ENCODE results near the gene S100A7.

S100A7 gene

DNA sequence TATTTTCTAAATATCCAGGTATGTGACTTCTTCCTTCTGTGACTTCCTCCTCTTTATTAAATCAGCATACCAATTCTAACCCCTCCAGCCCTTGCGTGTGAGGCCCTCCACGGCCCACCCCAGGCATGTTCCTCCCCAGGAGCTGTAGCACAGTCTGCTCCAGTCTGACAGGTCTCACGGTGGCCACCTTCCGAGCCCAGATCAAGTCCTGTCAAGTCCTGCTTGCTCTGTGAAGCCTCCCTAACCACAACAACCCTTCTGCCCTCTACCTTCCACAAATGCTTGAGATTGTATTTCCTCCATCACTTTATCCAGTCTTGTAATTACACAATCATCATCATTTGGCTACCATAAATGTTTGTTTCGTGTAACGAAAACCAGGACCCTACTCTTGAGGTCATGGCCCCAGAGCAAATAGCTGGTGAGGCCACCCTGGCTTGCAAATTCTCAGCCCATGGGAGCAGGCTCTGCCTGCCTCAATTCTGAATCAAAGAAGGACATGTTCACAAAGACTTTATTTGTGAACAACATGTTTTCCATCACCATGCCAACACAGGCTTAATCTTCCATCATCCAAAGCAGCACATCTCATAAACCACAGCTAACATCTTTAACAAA lies 33.0 kb upstream of the S100A7 start:
- no peaks in the 10 kb centered on the region for H3K36me3 ChIP-seq (ENCODE audit: insufficient read depth, low read length)
- no peak overlapping the region for H3K27ac ChIP-seq (ENCODE audit: low read depth, low read length)
- no peaks in the 10 kb centered on the region for H3K9me3 ChIP-seq (ENCODE audit: low read length)
- H3K9ac ChIP-seq (ENCODE audit: low read length), result no peak overlapping the region
- H3K4me1 ChIP-seq (ENCODE audit: insufficient read depth, low read length), result peaks cover 35% of the 10 kb centered on the region
- H3K27me3 ChIP-seq (ENCODE audit: control insufficient read depth in 1 of 2, insufficient read depth in 2 of 2, low read length in 2 of 2), result no peaks in the 10 kb centered on the region
- no peak overlapping the region for H3K4me3 ChIP-seq (ENCODE audit: low read depth in 1 of 2, low read length in 2 of 2)

DNA sequence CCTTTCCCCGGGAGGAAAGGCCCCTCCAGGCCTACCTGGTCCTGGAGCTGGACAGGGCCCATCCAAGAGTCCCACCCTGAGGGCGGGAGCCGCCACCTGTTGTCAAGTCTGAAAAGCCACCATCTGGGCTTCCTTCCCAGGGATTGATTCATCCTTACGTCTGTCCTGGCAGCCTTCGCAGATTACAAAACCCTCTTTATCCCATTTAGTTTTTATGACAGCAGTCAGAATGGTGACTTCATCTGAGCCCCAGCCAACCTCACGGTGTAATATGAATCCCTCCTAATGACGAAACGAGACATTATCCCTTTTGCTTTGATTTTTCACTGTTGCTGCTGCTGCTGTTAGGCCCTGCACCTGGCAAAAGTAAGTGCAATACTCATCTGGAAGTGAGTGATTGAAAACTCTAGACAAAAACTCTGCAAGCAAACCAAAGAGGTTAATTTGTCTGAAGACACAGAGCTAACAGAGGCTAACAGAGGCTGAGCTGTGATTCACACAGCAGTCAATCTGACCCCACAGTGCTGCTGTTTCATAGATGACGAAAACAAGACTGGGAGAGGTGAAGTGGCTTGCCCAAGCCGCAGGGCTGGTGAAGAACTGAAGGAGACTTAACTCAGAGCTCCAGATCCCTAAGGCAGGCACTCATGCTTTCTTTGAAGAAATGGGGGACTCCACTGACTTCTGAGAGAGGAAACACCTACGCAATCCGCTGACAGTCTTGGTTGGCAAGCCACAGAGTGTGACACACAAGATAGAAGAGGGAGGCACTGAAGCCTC lies 30.0 kb upstream of the S100A7 start:
- no peaks in the 10 kb centered on the region for H3K27me3 ChIP-seq (ENCODE audit: control insufficient read depth in 1 of 2, insufficient read depth in 2 of 2, low read length in 2 of 2)
- H3K4me1 ChIP-seq (ENCODE audit: insufficient read depth, low read length), result peaks cover 39% of the 10 kb centered on the region
- no peaks in the 10 kb centered on the region for H3K36me3 ChIP-seq (ENCODE audit: insufficient read depth, low read length)
- no peaks in the 10 kb centered on the region for H3K9me3 ChIP-seq (ENCODE audit: low read length)
- H3K9ac ChIP-seq (ENCODE audit: low read length), result no peak overlapping the region
- H3K4me3 ChIP-seq (ENCODE audit: low read depth in 1 of 2, low read length in 2 of 2), result no peak overlapping the region
- peak overlapping the region; percentile 34 for H3K27ac ChIP-seq (ENCODE audit: low read depth, low read length)

DNA sequence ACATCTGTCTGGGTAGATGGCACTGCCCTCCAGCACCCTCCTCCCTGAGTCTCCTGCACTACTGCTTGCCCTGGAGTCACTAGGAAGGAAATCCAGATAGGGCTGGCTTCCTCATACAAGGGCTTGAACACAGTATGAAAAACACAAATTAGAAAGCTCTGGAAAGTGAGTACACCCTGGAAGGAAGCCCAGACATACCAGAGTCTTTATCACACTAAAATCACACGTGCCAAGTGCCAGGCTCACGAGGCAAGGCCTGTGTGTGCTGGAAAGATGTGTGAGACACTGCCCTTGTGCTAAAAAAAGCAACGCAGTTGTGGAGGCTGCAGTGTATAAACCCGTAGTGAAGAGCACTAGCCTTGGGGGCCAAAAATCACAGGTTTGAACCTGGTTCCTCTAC lies 28.3 kb upstream of the S100A7 start:
- Histone ChIP-seq H3K4me1 (ENCODE audit: insufficient read depth, low read length) (peaks cover 29% of the 10 kb centered on the region), H3K9ac (ENCODE audit: low read length) (no peak overlapping the region), H3K4me3 (ENCODE audit: low read depth in 1 of 2, low read length in 2 of 2) (no peak overlapping the region), H3K36me3 (ENCODE audit: insufficient read depth, low read length) (no peaks in the 10 kb centered on the region), H3K27me3 (ENCODE audit: control insufficient read depth in 1 of 2, insufficient read depth in 2 of 2, low read length in 2 of 2) (no peaks in the 10 kb centered on the region), H3K27ac (ENCODE audit: low read depth, low read length) (no peak overlapping the region), H3K9me3 (ENCODE audit: low read length) (no peaks in the 10 kb centered on the region)

DNA sequence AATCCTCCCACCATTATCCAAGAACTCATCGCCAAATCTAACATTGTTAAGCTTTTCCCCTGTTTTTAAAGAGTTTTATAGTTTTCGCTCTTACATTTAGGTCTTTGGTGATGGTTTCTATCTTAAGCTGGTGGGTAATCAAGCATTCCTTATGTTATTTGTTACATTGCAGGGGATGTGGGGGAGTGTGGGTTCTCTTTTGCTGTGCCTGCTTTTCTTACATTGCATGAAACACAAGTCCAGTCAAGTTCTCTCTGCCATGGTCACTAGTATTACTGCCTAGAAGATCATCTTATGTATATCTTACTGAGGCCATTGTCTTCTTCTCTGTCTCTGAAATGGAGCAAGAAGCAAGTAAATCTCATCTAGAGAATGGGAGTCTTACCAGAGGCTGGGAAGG lies 27.3 kb upstream of the S100A7 start:
- no peaks in the 10 kb centered on the region for H3K36me3 ChIP-seq (ENCODE audit: insufficient read depth, low read length)
- no peak overlapping the region for H3K4me3 ChIP-seq (ENCODE audit: low read depth in 1 of 2, low read length in 2 of 2)
- no peaks in the 10 kb centered on the region for H3K27me3 ChIP-seq (ENCODE audit: control insufficient read depth in 1 of 2, insufficient read depth in 2 of 2, low read length in 2 of 2)
- no peak overlapping the region for H3K27ac ChIP-seq (ENCODE audit: low read depth, low read length)
- no peaks in the 10 kb centered on the region for H3K9me3 ChIP-seq (ENCODE audit: low read length)
- peaks cover 24% of the 10 kb centered on the region for H3K4me1 ChIP-seq (ENCODE audit: insufficient read depth, low read length)
- H3K9ac ChIP-seq (ENCODE audit: low read length), result no peak overlapping the region

DNA sequence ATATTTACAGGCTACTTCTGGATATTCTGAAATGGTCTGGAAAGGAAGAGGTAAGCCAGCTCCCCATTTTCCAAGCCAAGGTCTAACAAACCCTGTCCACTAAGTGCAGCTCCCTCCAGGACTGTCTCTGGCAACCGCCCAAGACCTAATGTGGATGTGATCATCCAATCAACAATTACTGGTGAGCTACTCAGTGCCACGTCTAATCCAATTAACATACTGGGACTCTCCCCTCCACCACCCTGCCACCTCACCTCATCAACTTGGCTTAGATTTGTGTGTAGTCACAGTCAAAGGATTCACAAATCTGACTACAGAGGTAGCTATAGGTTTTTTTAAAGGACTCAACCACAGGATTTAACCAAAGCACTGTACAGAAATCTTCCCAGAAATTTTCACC lies 25.4 kb upstream of the S100A7 start:
- Histone ChIP-seq H3K4me1 (ENCODE audit: insufficient read depth, low read length) (peaks cover 14% of the 10 kb centered on the region), H3K4me3 (ENCODE audit: low read depth in 1 of 2, low read length in 2 of 2) (no peak overlapping the region), H3K36me3 (ENCODE audit: insufficient read depth, low read length) (no peaks in the 10 kb centered on the region), H3K27ac (ENCODE audit: low read depth, low read length) (no peak overlapping the region), H3K9ac (ENCODE audit: low read length) (no peak overlapping the region), H3K27me3 (ENCODE audit: control insufficient read depth in 1 of 2, insufficient read depth in 2 of 2, low read length in 2 of 2) (no peaks in the 10 kb centered on the region), H3K9me3 (ENCODE audit: low read length) (no peaks in the 10 kb centered on the region)

DNA sequence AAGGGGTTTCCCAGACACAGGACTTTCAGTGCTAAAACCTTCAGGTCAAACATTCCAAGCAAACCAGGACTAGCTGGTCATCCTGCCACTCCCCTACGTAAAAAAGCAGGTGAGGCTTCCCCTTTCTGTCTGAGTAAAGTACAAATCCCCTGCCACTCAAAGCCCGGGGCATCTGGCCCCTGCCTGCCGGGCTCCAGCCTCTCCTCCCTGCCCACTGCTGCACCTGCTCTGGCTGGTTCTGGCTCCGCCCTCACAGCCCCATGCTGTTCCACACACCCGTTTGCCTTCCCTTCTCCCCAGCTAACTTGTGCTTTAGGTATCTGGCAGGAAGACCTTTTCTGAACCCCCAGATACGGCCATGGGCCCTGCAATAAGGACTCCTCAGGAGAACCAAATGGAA lies 23.3 kb upstream of the S100A7 start:
- Histone ChIP-seq H3K36me3 (ENCODE audit: insufficient read depth, low read length) (no peaks in the 10 kb centered on the region), H3K27ac (ENCODE audit: low read depth, low read length) (no peak overlapping the region), H3K4me1 (ENCODE audit: insufficient read depth, low read length) (peaks cover 4% of the 10 kb centered on the region), H3K9me3 (ENCODE audit: low read length) (no peaks in the 10 kb centered on the region), H3K4me3 (ENCODE audit: low read depth in 1 of 2, low read length in 2 of 2) (no peak overlapping the region), H3K9ac (ENCODE audit: low read length) (no peak overlapping the region), H3K27me3 (ENCODE audit: control insufficient read depth in 1 of 2, insufficient read depth in 2 of 2, low read length in 2 of 2) (no peaks in the 10 kb centered on the region)

DNA sequence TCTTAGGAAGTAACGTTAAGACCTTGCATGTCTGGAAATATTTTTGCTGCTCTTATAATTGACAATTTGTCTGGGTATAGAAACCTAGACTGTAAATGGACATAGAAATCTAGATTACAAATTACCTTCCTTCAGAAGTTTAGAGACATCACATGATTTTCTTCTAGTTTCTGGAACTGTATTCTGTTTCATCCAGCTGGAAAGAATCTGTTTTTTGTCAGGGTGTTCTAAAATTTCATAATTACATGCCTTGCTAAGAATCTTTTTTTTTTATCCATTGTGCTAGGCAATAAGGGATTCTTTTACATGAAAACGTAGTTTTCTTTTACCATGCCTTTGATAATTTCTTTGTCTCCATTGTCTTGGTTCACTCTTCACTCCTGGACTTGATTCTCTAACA lies 20.7 kb upstream of the S100A7 start:
- Histone ChIP-seq H3K4me1 (ENCODE audit: insufficient read depth, low read length) (peaks cover 4% of the 10 kb centered on the region), H3K27me3 (ENCODE audit: control insufficient read depth in 1 of 2, insufficient read depth in 2 of 2, low read length in 2 of 2) (no peaks in the 10 kb centered on the region), H3K9me3 (ENCODE audit: low read length) (no peaks in the 10 kb centered on the region), H3K27ac (ENCODE audit: low read depth, low read length) (no peak overlapping the region), H3K4me3 (ENCODE audit: low read depth in 1 of 2, low read length in 2 of 2) (no peak overlapping the region), H3K9ac (ENCODE audit: low read length) (no peak overlapping the region), H3K36me3 (ENCODE audit: insufficient read depth, low read length) (no peaks in the 10 kb centered on the region)

DNA sequence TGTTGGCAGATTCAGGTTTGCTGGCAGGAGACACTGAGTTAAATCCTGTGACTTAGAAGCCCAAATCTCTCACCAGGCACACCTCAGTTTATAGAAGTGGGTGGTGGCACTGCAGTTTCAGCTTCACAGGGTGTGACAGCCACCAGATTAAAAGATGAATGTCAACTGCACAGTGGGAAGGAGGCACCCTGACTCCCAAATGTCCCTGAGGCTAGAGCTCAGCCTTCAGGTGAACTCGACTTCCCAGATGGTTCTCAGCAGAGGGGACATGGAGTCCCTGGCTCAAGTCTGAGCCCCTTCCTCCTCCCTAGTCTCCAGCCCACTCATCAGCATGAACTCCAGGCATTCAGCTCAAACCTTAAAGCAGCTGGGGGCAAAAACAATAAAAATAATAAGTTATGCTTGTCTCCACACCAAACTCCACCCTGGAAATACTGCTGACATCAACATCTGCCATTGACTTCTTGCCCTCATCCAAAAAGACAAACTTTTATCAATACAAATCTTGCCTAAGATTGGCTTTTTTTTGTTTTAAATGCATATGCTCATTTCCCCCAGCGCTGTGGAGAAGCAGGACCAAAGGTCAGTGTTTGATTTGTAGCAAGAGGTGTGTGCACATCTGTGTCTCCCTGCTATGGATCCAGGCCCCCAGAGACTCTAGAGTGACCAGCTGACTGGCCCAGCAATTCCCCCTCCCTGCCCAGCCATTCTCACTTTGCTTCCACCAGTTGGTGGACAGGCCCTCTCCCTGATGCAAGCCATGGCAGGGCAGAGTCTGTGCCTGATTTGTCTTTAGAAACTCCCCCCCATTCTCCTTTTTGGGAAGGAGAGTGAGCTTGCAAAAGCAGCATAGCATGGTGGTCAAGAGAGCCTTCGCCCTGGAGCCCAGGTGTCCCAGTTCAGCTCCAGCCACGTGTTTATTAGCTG lies 18.5 kb upstream of the S100A7 start:
- Histone ChIP-seq H3K27me3 (ENCODE audit: control insufficient read depth in 1 of 2, insufficient read depth in 2 of 2, low read length in 2 of 2) (no peaks in the 10 kb centered on the region), H3K27ac (ENCODE audit: low read depth, low read length) (no peak overlapping the region), H3K9me3 (ENCODE audit: low read length) (no peaks in the 10 kb centered on the region), H3K36me3 (ENCODE audit: insufficient read depth, low read length) (no peaks in the 10 kb centered on the region), H3K4me1 (ENCODE audit: insufficient read depth, low read length) (no peaks in the 10 kb centered on the region), H3K9ac (ENCODE audit: low read length) (no peak overlapping the region), H3K4me3 (ENCODE audit: low read depth in 1 of 2, low read length in 2 of 2) (no peak overlapping the region)

DNA sequence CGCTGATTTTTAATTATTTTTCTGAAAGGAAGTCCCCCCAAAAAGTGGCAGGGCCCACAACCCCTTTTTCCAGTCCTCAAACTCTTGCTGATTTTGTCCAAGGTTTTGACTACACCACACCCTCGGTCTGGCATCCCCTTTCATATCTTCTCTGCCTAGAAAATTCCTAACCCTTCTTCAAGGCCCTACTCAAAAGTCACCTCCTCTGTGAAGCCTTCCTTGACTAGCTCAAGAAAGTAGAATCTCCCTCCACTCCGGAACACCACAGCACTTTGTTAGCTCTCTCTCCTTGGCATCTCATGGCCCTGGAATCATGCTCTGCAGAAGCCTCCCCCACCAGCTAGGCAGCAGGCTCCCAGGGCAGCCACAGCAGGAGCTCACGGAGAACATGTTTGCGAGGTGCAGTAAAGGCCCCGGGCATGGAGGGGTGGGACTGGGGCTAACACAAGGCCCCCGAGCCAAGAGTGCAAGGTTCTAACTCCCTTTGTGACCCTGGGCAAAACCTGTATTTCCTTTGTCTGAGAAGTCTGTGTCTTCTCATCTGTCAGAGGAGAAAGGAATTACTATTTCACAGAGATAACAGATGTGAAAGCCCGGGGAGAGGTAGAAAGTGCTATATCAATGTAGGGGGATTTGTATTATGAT lies 17.7 kb upstream of the S100A7 start:
- no peaks in the 10 kb centered on the region for H3K9me3 ChIP-seq (ENCODE audit: low read length)
- no peaks in the 10 kb centered on the region for H3K36me3 ChIP-seq (ENCODE audit: insufficient read depth, low read length)
- no peak overlapping the region for H3K27ac ChIP-seq (ENCODE audit: low read depth, low read length)
- no peaks in the 10 kb centered on the region for H3K4me1 ChIP-seq (ENCODE audit: insufficient read depth, low read length)
- no peak overlapping the region for H3K4me3 ChIP-seq (ENCODE audit: low read depth in 1 of 2, low read length in 2 of 2)
- no peak overlapping the region for H3K9ac ChIP-seq (ENCODE audit: low read length)
- H3K27me3 ChIP-seq (ENCODE audit: control insufficient read depth in 1 of 2, insufficient read depth in 2 of 2, low read length in 2 of 2), result no peaks in the 10 kb centered on the region

DNA sequence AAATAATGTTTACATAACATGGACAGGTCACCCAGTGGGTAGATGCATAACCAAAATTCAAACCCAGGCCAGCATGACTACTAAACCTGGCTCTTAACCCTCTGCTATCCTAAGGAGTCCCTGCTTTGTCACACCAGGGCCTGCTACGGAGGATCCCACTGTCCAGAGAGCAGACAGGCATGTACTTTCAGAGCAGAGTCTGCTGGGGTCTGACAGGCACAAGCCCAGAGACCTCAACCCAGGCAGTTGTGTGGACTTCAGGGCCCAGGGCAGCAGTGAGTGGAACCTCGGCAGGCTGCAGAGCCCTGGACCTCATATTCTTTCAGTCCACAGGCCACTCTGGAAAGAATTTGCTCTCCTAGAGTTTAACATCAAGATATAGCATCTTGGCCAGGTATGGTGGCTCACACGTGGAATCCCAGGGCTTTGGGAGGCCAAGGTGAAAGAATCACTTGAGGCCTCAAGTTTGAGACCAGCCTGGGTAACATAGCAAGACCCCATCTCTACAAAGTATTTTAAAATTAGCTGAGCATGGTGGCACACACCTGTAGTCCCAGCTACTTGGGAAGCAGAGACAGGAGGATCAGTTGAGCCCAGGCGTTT lies 16.1 kb upstream of the S100A7 start:
- Histone ChIP-seq H3K9me3 (ENCODE audit: low read length) (no peaks in the 10 kb centered on the region), H3K27ac (ENCODE audit: low read depth, low read length) (no peak overlapping the region), H3K9ac (ENCODE audit: low read length) (no peak overlapping the region), H3K4me3 (ENCODE audit: low read depth in 1 of 2, low read length in 2 of 2) (no peak overlapping the region), H3K4me1 (ENCODE audit: insufficient read depth, low read length) (no peaks in the 10 kb centered on the region), H3K36me3 (ENCODE audit: insufficient read depth, low read length) (no peaks in the 10 kb centered on the region), H3K27me3 (ENCODE audit: control insufficient read depth in 1 of 2, insufficient read depth in 2 of 2, low read length in 2 of 2) (no peaks in the 10 kb centered on the region)

DNA sequence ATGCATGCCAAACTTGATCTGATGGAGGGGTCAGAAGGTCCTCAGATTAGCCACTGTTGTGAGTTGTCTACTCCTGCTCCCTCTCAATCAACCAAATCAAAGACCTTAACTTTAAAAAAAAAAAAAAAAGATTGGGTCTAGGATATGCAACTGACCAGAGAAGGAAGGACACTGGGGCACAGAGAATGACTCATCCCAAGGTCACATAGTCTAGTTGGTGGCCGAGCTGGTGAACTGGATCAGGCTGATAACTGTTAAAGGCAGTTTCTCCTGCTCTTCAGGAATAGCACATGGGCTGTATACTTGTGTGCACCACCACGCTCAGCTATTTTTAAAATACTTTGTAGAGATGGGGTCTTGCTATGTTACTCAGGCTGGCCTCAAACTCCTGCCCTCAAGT lies 14.8 kb upstream of the S100A7 start:
- H3K4me1 ChIP-seq (ENCODE audit: insufficient read depth, low read length), result no peaks in the 10 kb centered on the region
- H3K36me3 ChIP-seq (ENCODE audit: insufficient read depth, low read length), result no peaks in the 10 kb centered on the region
- H3K9me3 ChIP-seq (ENCODE audit: low read length), result no peaks in the 10 kb centered on the region
- no peaks in the 10 kb centered on the region for H3K27me3 ChIP-seq (ENCODE audit: control insufficient read depth in 1 of 2, insufficient read depth in 2 of 2, low read length in 2 of 2)
- no peak overlapping the region for H3K27ac ChIP-seq (ENCODE audit: low read depth, low read length)
- no peak overlapping the region for H3K4me3 ChIP-seq (ENCODE audit: low read depth in 1 of 2, low read length in 2 of 2)
- no peak overlapping the region for H3K9ac ChIP-seq (ENCODE audit: low read length)

Data from muscle layer of colon (tissue), 2 donors.